ENCODE data around the gene MCTP1.

MCTP1 gene

DNA sequence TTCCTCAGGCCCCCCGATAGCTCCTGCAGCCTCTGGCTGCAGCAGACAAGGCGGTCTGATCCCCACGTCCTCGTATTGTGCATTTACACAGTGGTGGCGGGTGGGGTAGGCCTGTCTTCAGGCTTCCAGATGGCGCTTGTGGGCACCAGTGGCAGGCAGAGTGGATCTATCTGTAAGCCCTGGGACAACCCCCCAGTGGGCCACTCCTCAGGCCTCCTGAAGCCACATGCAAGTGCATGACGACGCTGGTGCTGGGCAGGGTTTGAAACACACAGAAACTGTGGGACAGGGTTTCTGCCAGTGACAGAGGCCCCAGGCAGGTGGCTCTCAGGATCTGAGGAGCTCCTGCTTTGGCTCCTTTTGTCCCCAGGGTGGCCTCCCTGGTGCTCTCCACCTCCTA lies 624.4 kb downstream of the MCTP1 start:
- TF ChIP-seq, protein P1, sequence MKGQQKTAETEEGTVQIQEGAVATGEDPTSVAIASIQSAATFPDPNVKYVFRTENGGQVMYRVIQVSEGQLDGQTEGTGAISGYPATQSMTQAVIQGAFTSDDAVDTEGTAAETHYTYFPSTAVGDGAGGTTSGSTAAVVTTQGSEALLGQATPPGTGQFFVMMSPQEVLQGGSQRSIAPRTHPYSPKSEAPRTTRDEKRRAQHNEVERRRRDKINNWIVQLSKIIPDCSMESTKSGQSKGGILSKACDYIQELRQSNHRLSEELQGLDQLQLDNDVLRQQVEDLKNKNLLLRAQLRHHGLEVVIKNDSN (IDR thresholded peaks at IDR 0.05), result no peak
- no peak for TF ChIP-seq CREB1 (IDR thresholded peaks at IDR 0.05; ENCODE audit: low read depth)
- TF ChIP-seq FOXM1 (IDR thresholded peaks at IDR 0.05; ENCODE audit: borderline replicate concordance, low read depth), result no peak

DNA sequence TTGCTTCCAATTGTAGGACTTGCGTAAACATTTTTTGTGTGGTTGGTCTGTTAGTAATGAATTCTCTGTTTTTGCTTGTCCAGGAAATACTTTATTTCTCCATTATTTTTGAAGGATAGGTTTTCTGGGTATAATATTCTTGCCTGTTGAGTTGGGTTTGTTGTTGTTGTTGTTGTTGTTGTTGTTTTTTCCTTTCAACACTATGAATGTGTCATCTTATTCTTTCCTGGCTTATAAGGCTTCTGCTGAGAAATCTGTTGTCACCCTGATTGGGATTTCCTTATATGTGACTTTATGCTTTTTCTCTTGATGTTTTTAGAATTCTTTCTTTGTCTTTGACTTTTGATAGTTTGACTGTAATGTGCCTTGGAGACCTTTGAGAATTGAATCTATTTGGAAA lies 626.6 kb downstream of the MCTP1 start:
- no peak for TF ChIP-seq FOXM1 (IDR thresholded peaks at IDR 0.05; ENCODE audit: borderline replicate concordance, low read depth)
- no peak for TF ChIP-seq ZBTB7A (IDR thresholded peaks at IDR 0.05; ENCODE audit: low read depth)
- no peak for TF ChIP-seq RAD21 (IDR thresholded peaks at IDR 0.05; ENCODE audit: low read depth)
- TF ChIP-seq EP300 (IDR thresholded peaks at IDR 0.05; ENCODE audit: borderline replicate concordance), result no peak
- TF ChIP-seq TCF12 (IDR thresholded peaks at IDR 0.05; ENCODE audit: low read depth), result no peak
- no peak for TF ChIP-seq EGR1 (IDR thresholded peaks at IDR 0.05)
- no peak for TF ChIP-seq NFIC (IDR thresholded peaks at IDR 0.05)
- TF ChIP-seq CREB1 (IDR thresholded peaks at IDR 0.05; ENCODE audit: low read depth), result no peak
- no peak for TF ChIP-seq YY1 (IDR thresholded peaks at IDR 0.05; ENCODE audit: low read depth)
- no peak for TF ChIP-seq TEAD4 (IDR thresholded peaks at IDR 0.05)
- no peak for TF ChIP-seq TAF1 (IDR thresholded peaks at IDR 0.05; ENCODE audit: low read depth)
- TF ChIP-seq, protein P2, sequence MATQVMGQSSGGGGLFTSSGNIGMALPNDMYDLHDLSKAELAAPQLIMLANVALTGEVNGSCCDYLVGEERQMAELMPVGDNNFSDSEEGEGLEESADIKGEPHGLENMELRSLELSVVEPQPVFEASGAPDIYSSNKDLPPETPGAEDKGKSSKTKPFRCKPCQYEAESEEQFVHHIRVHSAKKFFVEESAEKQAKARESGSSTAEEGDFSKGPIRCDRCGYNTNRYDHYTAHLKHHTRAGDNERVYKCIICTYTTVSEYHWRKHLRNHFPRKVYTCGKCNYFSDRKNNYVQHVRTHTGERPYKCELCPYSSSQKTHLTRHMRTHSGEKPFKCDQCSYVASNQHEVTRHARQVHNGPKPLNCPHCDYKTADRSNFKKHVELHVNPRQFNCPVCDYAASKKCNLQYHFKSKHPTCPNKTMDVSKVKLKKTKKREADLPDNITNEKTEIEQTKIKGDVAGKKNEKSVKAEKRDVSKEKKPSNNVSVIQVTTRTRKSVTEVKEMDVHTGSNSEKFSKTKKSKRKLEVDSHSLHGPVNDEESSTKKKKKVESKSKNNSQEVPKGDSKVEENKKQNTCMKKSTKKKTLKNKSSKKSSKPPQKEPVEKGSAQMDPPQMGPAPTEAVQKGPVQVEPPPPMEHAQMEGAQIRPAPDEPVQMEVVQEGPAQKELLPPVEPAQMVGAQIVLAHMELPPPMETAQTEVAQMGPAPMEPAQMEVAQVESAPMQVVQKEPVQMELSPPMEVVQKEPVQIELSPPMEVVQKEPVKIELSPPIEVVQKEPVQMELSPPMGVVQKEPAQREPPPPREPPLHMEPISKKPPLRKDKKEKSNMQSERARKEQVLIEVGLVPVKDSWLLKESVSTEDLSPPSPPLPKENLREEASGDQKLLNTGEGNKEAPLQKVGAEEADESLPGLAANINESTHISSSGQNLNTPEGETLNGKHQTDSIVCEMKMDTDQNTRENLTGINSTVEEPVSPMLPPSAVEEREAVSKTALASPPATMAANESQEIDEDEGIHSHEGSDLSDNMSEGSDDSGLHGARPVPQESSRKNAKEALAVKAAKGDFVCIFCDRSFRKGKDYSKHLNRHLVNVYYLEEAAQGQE (IDR thresholded peaks at IDR 0.05; ENCODE audit: low read depth), result no peak
- TF ChIP-seq, protein P1 (IDR thresholded peaks at IDR 0.05), result no peak
- TF ChIP-seq CEBPB (IDR thresholded peaks at IDR 0.05), result no peak
- TF ChIP-seq, protein P3, sequence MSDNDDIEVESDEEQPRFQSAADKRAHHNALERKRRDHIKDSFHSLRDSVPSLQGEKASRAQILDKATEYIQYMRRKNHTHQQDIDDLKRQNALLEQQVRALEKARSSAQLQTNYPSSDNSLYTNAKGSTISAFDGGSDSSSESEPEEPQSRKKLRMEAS (IDR thresholded peaks at IDR 0.05), result no peak
